Fibroblast of lung (primary cell): Measurements from ENCODE around the gene C17orf67. TPM values are rescaled to one million over a fixed set of nuclear protein-coding genes. Genes with fewer than 3 reads are reported as not detected.

Experiments used
- DNase-seq, 2 donors: peaks; one replicate each; pipeline versions ENCODE4 v3.0.0 to v3.0.0-alpha.2; 2010; ENCODE audit warnings: low read depth in 2 of 2
- H2AFZ ChIP-seq: 2 replicates; pipeline ENCODE4 v1.5.1; 2012; ENCODE audit warnings: low read length, control low read depth, inconsistent platforms
- H3K27ac ChIP-seq: 2 replicates; pipeline ENCODE4 v1.5.1; 2011; ENCODE audit warnings: low read length, control low read depth; ENCODE audit not compliant: insufficient read depth
- H3K27me3 ChIP-seq: 2 replicates; pipeline ENCODE4 v1.5.1; 2011; ENCODE audit warnings: mild to moderate bottlenecking, low read length; ENCODE audit not compliant: control insufficient read depth, insufficient read depth
- H3K36me3 ChIP-seq: 2 replicates; pipeline ENCODE4 v1.5.1; 2011; ENCODE audit warnings: low read length; ENCODE audit not compliant: control insufficient read depth, insufficient read depth
- H3K4me1 ChIP-seq: 2 replicates; pipeline ENCODE4 v1.5.1; 2011; ENCODE audit warnings: low read length; ENCODE audit not compliant: control insufficient read depth, insufficient read depth; ENCODE audit errors: extremely low read depth
- H3K4me2 ChIP-seq: 2 replicates; pipeline ENCODE4 v1.5.1; 2011; ENCODE audit warnings: low read length, control low read depth; ENCODE audit not compliant: insufficient read depth; ENCODE audit errors: extremely low read depth
- H3K4me3 ChIP-seq, 4 experiments: fragments of 200-600 bp in 1 of 4; sonication (generic) in 1 of 4; replicated peaks in 1 of 4; 2 replicates each; pipeline ENCODE4 v1.5.1; 2011 to 2016; ENCODE audit warnings: low read length in 4 of 4, low read depth in 3 of 4, mild to moderate bottlenecking in 3 of 4, control low read depth in 2 of 4, inconsistent platforms in 1 of 4, mixed read lengths in 1 of 4; ENCODE audit not compliant: insufficient read depth in 1 of 4; ENCODE audit errors: control extremely low read depth in 1 of 4
- H3K79me2 ChIP-seq: 2 replicates; pipeline ENCODE4 v1.5.1; 2012; ENCODE audit warnings: mild to moderate bottlenecking, low read length, inconsistent platforms; ENCODE audit not compliant: control insufficient read depth, insufficient read depth
- H3K9ac ChIP-seq: 2 replicates; pipeline ENCODE4 v1.5.1; 2011; ENCODE audit warnings: mild to moderate bottlenecking, low read length, control low read depth; ENCODE audit not compliant: insufficient read depth
- H3K9me3 ChIP-seq: 2 replicates; pipeline ENCODE4 v1.5.1; 2012; ENCODE audit warnings: low read depth, low read length; ENCODE audit not compliant: control insufficient read depth, insufficient read depth
- H4K20me1 ChIP-seq: 2 replicates; pipeline ENCODE4 v1.5.1; 2011; ENCODE audit warnings: low read length; ENCODE audit not compliant: control insufficient read depth, insufficient read depth; ENCODE audit errors: extremely low read depth
- CTCF ChIP-seq, 2 donors: IDR thresholded peaks in 1 of 2; conservative IDR thresholded peaks in 1 of 2; 1 replicate in 1 of 2; 2 replicates in 1 of 2; pipeline ENCODE4 v1.5.1; 2011 to 2012; ENCODE audit warnings: low read length in 2 of 2, control low read depth in 1 of 2, inconsistent platforms in 1 of 2, low read depth in 1 of 2, mild to moderate bottlenecking in 1 of 2
- EZH2 ChIP-seq: IDR thresholded peaks from 2 replicates; pipeline ENCODE4 v1.5.1; 2012; ENCODE audit warnings: low read length, control low read depth, mild to moderate bottlenecking; ENCODE audit errors: missing control alignments
- polyA plus RNA-seq, 2 donors: library from polyadenylated mRNA; depleted of rRNA in 1 of 2; stranded (reverse) in 1 of 2; unstranded in 1 of 2; fragments of >200 nt; gene quantifications; 2 replicates each; pipeline ENCODE4 v1.2.1, GENCODE V29; 2011 to 2012; ENCODE audit warnings: missing spikeins in 1 of 2
- total RNA-seq: library from RNA; depleted of rRNA; stranded (reverse); fragments of >200 nt; gene quantifications from 2 replicates; pipeline ENCODE4 v1.2.1, GENCODE V29; 2014

Gene C17orf67
- total and polyA plus RNA-seq, 2 donors (not counting 1 experiment from before 2014, with no cell fraction given) = 0.45 to 1.7 TPM

- no peaks in the 10 kb centered on the region for H3K27me3 ChIP-seq
- no peak overlapping the region for H3K4me2 ChIP-seq
- peaks cover 5% of the 10 kb centered on the region for H3K36me3 ChIP-seq
- H3K9ac ChIP-seq = no peak overlapping the region
- H2AFZ ChIP-seq = no peak overlapping the region
- H4K20me1 ChIP-seq = no peaks in the 10 kb centered on the region
- DNase-seq = no peak
- no peaks in the 10 kb centered on the region for H3K9me3 ChIP-seq
- TF ChIP-seq EZH2 (no peak), CTCF (conservative IDR thresholded peaks at IDR 0.05 in 1 of 2, IDR thresholded peaks at IDR 0.05 in 1 of 2; ENCODE audit: low read depth in 1 of 2, low read length in 2 of 2) (no peak)
- H3K4me3 ChIP-seq = no peak overlapping the region
- H3K4me1 ChIP-seq = no peaks in the 10 kb centered on the region
- no peaks in the 10 kb centered on the region for H3K79me2 ChIP-seq
- no peak overlapping the region for H3K27ac ChIP-seq
Measured at GRCh38 chr17:56849131-56849530, 15.4 kb upstream of the C17orf67 start.

GRCh38 chr17:56847106-56847505, 13.4 kb upstream of the C17orf67 start:
- no peak for DNase-seq
- Histone ChIP-seq H3K27me3 (no peaks in the 10 kb centered on the region), H3K4me3 (no peak overlapping the region), H3K9ac (no peak overlapping the region), H4K20me1 (no peaks in the 10 kb centered on the region), H3K36me3 (peaks cover 5% of the 10 kb centered on the region), H3K4me2 (no peak overlapping the region), H3K79me2 (no peaks in the 10 kb centered on the region), H2AFZ (no peak overlapping the region), H3K27ac (no peak overlapping the region), H3K4me1 (no peaks in the 10 kb centered on the region), H3K9me3 (no peaks in the 10 kb centered on the region)
- TF ChIP-seq CTCF (conservative IDR thresholded peaks at IDR 0.05 in 1 of 2, IDR thresholded peaks at IDR 0.05 in 1 of 2; ENCODE audit: low read depth in 1 of 2, low read length in 2 of 2) (no peak), EZH2 (no peak)

- H3K79me2 ChIP-seq = no peaks in the 10 kb centered on the region
- no peak for DNase-seq
- H2AFZ ChIP-seq = no peak overlapping the region
- H3K4me1 ChIP-seq = no peaks in the 10 kb centered on the region
- H3K9ac ChIP-seq = no peak overlapping the region
- H3K36me3 ChIP-seq = peaks cover 5% of the 10 kb centered on the region
- H3K9me3 ChIP-seq = no peaks in the 10 kb centered on the region
- no peak for TF ChIP-seq EZH2
- TF ChIP-seq CTCF (conservative IDR thresholded peaks at IDR 0.05 in 1 of 2, IDR thresholded peaks at IDR 0.05 in 1 of 2; ENCODE audit: low read depth in 1 of 2, low read length in 2 of 2) = no peak
- H4K20me1 ChIP-seq = no peaks in the 10 kb centered on the region
- no peak overlapping the region for H3K4me2 ChIP-seq
- no peaks in the 10 kb centered on the region for H3K27me3 ChIP-seq
- no peak overlapping the region for H3K27ac ChIP-seq
- H3K4me3 ChIP-seq = no peak overlapping the region
Measured at GRCh38 chr17:56845934-56846333, 12.2 kb upstream of the C17orf67 start.
